HUDEP-2 (cell line): ENCODE results near the gene PREB.
"Not testable (repeated sequence)": the region's sequence is repeated elsewhere in the genome, so short reads cannot be mapped to it uniquely, and the experiment has no call there.

ENCODE experiments used
- DNase-seq, 76 experiments: peaks; one replicate each; lab custom pipeline; 2025; ENCODE audit not compliant: unreplicated experiment in 76 of 76; lab: John Stamatoyannopoulos, UW

Gene PREB

GRCh38 chr2:27133905-27134780 is at the start of gene PREB:
PREB (minus strand) TSS chr2:27134636; CDS start chr2:27134421, 215 bp downstream.
- peak in 74 of 76 experiments; percentile 35 to 97 (median 93) for DNase-seq

- no peak for DNase-seq
These were observed 49.7 kb upstream of the PREB start for GRCh38 chr2:27184115-27184514.

GRCh38 chr2:27182346-27182745 is 47.9 kb upstream of the PREB start:
- DNase-seq: no peak

- DNase-seq: no peak
These were observed 45.0 kb upstream of the PREB start for GRCh38 chr2:27179344-27180000.

GRCh38 chr2:27178469-27178868 is 44.0 kb upstream of the PREB start:
- no peak for DNase-seq

GRCh38 chr2:27177441-27178351 is 43.3 kb upstream of the PREB start:
- DNase-seq: no peak

- not testable (repeated sequence) for DNase-seq
These were observed 41.3 kb upstream of the PREB start for GRCh38 chr2:27175781-27176180.

GRCh38 chr2:27175330-27175729 is 40.9 kb upstream of the PREB start:
- no peak for DNase-seq

- no peak for DNase-seq
These were observed 40.2 kb upstream of the PREB start for GRCh38 chr2:27174638-27175037.

GRCh38 chr2:27171351-27171848 is 37.0 kb upstream of the PREB start:
- DNase-seq: no peak

- DNase-seq: no peak
These were observed 36.3 kb upstream of the PREB start for GRCh38 chr2:27170581-27171337.

GRCh38 chr2:27164960-27165763 is 30.7 kb upstream of the PREB start:
- DNase-seq: no peak

GRCh38 chr2:27162151-27163121 is 28.0 kb upstream of the PREB start:
- DNase-seq: no peak

- no peak for DNase-seq
These were observed 25.8 kb upstream of the PREB start for GRCh38 chr2:27160191-27160590.

- DNase-seq: no peak
These were observed 24.8 kb upstream of the PREB start for GRCh38 chr2:27159271-27159670.

- no peak for DNase-seq
These were observed 24.0 kb upstream of the PREB start for GRCh38 chr2:27158468-27158867.

- DNase-seq: no peak
These were observed 20.7 kb upstream of the PREB start for GRCh38 chr2:27155069-27155520.

- no peak for DNase-seq
These were observed 20.1 kb upstream of the PREB start for GRCh38 chr2:27154488-27154887.
